UCSD-AML1 (cell line): ENCODE measurements around the gene C16orf90.

Experiments used
- DNase-seq: peaks from one replicate; lab custom pipeline; 2025; ENCODE audit not compliant: unreplicated experiment; lab: John Stamatoyannopoulos, UW

C16orf90 gene

GRCh38 chr16:3495176-3495575, at the start of gene C16orf90:
Gene C16orf90 (minus strand): TSS chr16:3495489. CDS start chr16:3495421, 68 bp downstream.
- DNase-seq, result no peak

- DNase-seq, result no peak
Measured at GRCh38 chr16:3542601-3543373, 47.5 kb upstream of the C16orf90 start.

- DNase-seq, result no peak
Measured at GRCh38 chr16:3541527-3542155, 46.4 kb upstream of the C16orf90 start.

- no peak for DNase-seq
Measured at GRCh38 chr16:3538222-3538621, 42.9 kb upstream of the C16orf90 start.

- DNase-seq, result no peak
Measured at GRCh38 chr16:3536851-3537250, 41.6 kb upstream of the C16orf90 start.

- no peak for DNase-seq
Measured at GRCh38 chr16:3536271-3536731, 41.0 kb upstream of the C16orf90 start.

- DNase-seq, result no peak
Measured at GRCh38 chr16:3534126-3534525, 38.8 kb upstream of the C16orf90 start.

- DNase-seq, result no peak
Measured at GRCh38 chr16:3532741-3533140, 37.5 kb upstream of the C16orf90 start.

- DNase-seq, result no peak
Measured at GRCh38 chr16:3530371-3530914, 35.2 kb upstream of the C16orf90 start.

GRCh38 chr16:3529175-3529574, 33.9 kb upstream of the C16orf90 start:
- DNase-seq, result no peak

- DNase-seq, result no peak
Measured at GRCh38 chr16:3528406-3528805, 33.1 kb upstream of the C16orf90 start.

- DNase-seq, result peak; percentile 64
Measured at GRCh38 chr16:3527216-3527829, 32.0 kb upstream of the C16orf90 start.

- DNase-seq, result no peak
Measured at GRCh38 chr16:3525951-3526350, 30.7 kb upstream of the C16orf90 start.

- DNase-seq, result no peak
Measured at GRCh38 chr16:3523281-3523680, 28.0 kb upstream of the C16orf90 start.

- no peak for DNase-seq
Measured at GRCh38 chr16:3520841-3521240, 25.6 kb upstream of the C16orf90 start.

- DNase-seq, result no peak
Measured at GRCh38 chr16:3520413-3520812, 25.1 kb upstream of the C16orf90 start.

- no peak for DNase-seq
Measured at GRCh38 chr16:3519581-3519980, 24.3 kb upstream of the C16orf90 start.

- no peak for DNase-seq
Measured at GRCh38 chr16:3518986-3519348, 23.7 kb upstream of the C16orf90 start.

- no peak for DNase-seq
Measured at GRCh38 chr16:3518292-3518985, 23.1 kb upstream of the C16orf90 start.

GRCh38 chr16:3515897-3516296, 20.6 kb upstream of the C16orf90 start:
- no peak for DNase-seq

- DNase-seq, result no peak
Measured at GRCh38 chr16:3514621-3515020, 19.3 kb upstream of the C16orf90 start.
